Measurements from ENCODE around the gene NT5C.
A peak's percentile ranks its signal among the peaks of the same experiment; 100 is the strongest.

Gene NT5C

DNA sequence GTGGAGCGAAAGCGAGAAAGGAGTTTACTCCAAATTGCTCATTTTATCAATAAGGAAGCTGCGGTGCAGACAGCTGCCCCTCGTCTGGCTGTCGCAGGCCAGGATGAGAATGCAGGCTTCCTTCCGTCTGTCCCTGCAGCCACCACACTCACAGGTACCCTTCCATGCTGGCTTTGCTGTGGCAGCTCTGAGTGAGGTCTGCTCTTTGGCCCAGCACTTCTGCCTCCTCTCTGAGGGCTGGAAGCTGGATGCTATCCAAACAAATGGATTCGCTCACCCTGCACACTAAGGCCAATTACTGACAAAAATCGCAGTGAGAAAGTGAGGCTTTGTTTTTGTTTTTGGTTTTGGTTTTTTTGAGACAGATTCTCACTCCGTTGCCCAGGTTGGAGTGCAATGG lies 14.8 kb downstream of the NT5C start:
- no peak for DNase-seq (ENCODE audit: low read depth, low spot score)

DNA sequence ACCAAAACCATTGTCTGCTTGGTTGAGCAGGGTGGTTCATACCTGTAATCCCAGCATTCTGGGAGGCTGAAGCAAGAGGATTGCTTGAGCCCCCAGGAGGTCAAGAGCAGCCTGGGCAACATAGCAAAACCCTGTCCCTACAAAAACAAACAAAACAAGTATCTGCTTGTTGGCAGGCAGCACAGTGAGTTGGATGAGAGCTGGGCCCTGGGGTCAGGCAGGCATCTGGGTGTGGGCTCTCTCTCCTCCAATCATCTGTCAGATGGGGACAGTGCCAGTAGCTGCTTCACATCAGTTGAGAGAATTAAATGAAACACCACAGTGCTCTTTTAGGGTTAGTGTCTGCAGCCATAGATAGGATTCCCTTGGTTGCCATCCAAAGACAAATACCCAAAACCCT lies 16.0 kb downstream of the NT5C start:
- DNase-seq (ENCODE audit: low read depth, low spot score), result no peak

DNA sequence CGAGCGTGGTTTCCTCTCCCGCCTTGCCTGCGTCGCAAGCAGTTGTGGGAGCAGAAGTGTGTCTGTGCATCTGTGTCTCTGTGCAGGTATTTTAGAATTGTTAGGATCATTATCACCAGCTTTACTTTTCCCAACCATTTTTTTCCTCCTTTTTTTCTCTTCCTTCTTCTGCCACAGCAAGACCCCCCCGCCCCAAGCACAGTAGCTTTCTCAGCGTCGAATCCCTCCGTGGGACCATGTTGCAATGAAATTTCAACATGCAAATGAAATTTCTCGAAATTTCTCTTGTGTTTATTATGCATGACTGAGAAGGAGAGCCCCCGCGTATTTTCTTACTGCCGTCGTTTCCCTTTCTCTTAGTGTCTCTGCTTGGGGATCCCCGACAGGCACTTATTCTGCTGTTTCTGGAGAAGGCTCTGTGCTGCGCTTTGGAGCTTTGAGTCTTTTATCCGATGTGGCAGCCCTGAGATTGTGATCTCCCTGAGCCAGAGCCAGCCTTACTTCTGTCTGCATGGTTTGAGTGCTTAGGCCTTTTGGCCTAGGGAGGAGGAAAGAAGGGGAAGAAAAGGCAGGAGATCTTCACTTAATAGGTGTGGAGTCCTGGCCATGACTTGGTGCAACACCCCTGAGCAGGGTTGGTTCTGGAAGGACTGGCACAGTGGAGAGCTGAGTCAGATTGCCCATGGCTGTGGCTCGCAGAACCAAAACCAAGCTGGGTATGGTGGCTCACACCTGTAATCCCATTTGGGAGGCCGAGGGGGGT lies 16.8 kb downstream of the NT5C start:
- DNase-seq (ENCODE audit: low read depth, low spot score), result no peak

DNA sequence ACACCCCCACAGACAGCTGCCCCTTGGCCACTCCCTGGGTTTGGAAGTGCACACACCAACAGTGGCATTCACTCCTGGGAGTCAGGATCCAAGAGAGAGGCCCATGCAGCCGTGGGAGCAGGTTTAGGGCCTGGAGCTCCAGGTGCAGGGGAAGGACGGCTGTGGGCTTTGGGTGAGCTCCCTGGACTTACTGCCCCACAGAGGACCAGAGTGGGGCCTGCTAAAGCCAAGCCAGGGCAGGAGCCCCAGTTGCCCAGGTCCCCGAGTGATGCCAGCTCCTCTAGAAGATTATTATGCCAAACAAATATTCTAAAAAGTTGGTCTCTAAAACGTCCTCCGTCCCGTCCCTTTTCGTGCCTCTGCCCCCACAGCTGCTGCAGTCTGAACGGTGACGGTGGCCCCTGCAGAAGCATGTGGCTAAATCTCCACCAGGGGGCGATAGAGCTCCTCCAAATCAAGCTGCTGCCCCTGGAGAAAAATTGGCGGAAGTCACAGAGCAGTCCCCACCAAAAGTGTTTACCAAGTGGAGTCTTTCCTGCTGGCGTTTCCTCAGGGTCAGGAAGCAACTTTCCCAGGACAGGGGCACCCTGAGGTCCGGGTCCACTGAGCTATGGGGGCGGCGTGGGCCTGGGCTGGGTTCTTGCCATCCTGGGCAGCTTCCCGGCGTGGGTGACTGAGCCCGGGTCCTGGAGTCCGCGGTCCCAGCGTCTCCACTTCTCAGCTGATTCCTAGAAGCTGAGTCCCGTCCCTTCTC lies 17.6 kb downstream of the NT5C start:
- DNase-seq (ENCODE audit: low read depth, low spot score), result peak; percentile 93

DNA sequence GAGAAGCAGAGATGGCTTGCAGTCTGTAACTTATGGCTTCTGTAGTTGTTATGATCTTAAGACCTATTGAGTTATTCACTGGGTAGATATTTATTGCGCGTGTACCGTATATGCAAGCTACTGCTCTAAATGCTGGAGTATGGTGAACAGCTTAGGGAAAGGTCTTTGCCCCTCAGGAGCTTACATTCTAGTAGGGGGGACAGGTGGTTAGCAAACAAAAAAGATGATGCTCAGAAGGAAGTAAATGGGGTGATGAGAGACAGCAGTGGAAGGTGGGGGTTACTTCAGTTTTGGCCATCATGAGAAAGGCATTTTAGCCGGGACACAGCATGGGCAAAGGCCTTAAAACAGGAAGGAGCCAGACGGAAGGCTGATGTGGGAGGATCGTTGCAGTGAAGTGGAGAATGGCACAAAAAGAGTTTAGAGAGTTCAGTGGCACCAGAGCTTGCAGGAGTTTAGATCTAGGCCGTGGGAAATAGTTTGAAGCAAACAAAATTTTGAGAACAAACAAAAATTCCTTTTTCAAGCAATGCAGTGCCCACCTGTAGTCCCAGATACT lies 19.7 kb downstream of the NT5C start:
- no peak for DNase-seq (ENCODE audit: low read depth, low spot score)

DNA sequence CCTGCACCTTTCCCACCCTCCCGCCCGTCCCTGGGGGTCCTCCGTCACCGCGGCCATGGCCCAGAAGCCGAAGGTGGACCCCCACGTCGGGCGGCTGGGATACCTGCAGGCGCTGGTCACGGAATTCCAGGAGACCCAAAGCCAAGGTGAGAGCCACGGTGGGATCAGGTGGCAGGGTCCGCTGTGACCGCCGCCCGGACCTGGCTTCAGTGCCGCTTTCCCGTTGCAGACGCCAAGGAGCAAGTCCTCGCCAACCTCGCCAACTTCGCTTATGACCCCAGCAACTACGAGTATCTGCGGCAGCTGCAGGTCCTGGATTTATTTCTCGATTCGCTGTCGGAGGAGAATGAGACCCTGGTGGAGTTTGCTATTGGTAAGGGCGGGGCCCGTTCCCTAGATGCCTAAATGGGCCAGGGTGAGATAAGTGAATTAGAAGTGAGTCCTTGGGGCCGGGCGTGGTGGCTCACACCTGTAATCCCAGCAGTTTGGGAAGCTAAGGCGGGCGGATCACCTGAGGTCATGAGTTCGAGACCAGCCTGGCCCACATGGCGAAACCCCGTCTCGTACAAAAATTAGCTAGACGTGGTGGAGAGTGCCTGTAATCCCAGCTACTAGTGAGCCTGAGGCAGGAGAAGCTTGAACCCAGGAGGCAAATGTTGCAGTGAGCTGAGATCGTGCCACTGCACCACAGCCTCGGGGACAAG lies 21.2 kb downstream of the NT5C start:
- DNase-seq (ENCODE audit: low read depth, low spot score), result no peak

DNA sequence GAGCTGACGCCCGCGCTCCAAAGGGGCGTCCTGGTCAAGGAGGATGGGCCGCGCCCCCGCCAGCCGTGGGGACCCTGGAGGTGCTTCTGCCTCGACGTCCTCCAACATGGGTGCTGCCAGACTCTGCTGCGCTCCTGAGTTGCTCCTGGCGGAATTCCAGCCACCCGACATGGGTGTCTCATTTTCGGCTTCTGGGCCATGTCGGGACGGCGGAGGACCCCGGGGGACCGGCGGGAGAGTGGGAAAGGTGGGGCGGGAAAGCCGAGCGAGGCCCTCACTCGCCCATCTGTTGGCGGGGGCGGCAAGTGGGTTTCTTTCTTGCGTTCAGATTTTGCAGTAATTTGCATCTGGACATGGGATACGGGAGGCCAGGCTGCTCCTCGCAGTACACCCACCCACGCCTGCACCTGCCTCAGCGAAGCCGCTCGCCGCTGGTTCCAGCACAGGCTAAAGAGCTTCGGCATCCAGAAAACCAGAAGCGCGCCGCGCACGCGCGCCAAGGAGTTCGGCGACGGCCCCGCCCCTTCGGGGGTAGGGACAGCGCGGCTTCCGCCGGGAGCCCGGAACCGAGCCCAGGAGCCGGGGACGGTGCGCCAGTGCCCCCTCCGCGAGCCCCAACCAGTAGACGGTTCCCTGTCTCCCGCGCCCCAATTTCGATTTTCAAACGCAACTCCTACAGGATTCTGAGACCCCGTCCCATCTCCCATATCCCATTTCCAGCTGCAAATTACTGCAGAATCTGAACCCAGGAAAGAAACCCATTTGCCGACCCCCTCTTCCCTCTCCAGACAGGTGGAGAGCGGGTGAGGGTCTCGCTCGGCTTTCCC lies 21.9 kb downstream of the NT5C start, which contains the start of gene ARMC7:
ARMC7 (plus strand) TSS at position 563 of the 827 bp plus-strand sequence. CDS start 320 bp downstream, outside the sequence.
- DNase-seq (ENCODE audit: low read depth, low spot score), result peak; percentile 95

DNA sequence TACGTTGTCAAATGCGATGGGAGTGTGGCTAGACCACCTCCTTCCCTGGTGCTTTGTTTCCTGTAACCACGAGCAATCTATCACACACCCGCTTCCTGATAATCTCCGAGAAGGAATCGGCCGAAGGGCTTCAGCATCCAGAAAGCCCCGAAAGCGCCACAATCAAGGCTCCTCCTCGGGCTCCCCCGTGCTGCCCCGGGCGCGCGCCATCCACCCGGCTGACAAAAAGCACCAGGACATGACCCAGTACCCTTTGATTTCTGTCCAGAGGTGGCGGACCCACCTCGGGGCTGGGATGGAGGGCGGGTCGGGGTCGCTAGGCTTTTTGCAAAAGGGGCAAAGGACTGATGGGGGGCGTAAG lies 22.5 kb downstream of the NT5C start:
- no peak for DNase-seq (ENCODE audit: low read depth, low spot score)

DNA sequence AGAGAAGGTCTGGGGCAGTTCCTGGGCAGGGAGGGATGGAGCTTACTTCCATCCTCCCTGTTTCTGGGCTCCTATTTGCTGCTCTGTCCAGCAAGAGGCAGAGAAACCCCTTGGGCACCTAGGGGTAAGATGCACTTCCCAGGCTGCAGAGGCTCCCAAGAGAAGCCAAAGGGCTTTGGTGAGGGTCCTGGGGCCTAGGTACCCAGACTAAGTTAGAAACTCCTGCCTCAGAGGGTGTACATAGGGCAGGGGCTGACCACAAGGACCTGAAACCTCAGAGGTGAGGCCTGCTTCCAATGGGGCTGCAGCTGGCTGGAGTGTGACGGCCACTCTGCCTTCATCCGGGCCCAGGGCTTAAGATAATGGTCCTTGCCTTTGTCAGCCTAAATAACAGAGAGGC lies 23.3 kb downstream of the NT5C start:
- no peak for DNase-seq (ENCODE audit: low read depth, low spot score)

DNA sequence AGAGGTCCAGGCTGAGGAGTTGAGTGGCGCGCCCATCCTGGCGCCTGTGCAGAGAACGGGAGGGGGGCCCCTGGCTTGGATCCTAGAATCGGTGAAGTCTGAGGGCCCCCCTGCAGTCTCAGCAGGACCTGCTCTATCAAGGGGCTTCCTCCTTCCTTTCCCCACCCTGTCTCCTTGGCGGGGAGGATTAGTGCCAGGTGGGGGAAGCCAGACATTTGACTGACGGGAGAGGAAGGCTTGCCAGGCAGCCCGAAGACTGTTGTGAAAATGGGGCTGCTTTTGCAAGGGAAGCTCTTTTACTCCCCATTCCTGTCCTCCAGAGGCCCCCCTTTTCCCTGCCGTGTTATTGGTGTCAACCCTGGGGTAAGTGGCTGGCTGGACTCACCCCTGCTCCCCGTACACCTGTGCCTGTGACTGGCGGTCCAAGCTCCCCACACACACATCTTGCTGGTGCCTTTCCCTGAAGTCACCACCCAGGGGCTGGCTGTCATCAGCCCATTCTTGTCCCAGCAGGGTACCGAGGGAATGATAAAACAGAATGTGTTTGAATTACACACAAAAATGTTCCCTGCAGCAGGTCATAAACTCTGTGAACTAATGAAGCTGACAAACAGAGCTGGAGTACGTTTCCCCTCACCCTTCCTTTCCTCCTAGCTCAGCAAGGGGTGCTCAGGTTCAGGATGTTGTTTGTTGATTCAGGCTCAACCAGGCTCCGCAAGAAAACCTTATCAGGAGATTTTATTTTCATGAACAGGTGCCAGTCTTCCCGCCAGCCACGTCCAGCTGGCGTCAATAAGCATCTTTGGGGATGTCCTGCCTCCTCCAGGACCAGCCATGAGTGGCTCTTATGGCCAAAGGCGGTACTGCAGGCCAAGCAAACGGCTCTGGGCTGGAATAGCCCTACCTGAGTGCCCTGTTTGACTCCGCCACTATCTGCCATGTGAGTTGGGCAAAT lies 26.1 kb downstream of the NT5C start:
- DNase-seq (ENCODE audit: low read depth, low spot score), result peak; percentile 69

DNA sequence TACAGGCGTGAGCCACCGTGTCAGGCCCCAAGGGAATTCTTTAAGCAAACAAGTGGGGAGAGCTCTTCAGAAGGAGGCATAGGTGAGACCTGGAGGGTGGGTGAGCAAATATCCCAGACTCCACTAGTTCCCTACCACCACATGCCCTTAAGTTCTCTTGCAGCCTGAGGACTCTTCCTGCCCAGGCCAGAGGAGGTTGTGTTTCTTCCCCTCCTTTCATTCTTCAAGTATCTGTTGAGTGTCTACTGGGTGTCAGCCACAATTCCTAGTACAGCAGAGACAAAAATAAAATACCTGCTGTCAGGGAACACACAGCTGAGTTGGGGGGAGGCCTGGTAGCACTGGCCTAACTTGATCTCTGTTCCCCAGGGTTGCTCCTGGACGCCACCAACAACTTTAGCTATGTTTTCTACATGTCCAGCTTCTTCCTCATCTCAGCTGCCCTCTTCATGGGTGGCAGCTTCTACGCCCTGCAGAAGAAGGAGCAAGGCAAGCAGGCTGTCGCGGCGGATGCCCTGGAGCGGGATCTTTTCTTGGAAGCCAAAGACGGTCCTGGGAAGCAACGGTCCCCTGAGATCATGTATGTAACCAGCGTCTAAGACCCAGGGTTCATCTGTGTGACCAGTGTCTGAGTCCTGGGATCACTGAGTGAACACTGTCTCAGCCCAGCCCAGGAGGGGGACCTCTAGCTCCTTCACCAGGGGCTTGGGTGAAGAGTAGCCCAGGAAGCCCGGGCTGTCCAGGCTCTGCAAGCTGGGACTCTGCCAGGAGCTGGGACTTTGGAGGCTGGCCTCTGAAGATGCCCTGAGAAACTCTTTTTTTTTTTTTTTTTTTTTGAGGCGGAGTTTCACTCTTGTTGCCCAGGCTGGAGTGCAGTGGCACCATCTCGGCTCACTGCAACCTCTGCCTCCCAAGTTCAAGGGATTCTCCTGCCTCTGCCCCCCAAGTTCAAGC lies 27.7 kb downstream of the NT5C start:
- DNase-seq (ENCODE audit: low read depth, low spot score), result no peak

DNA sequence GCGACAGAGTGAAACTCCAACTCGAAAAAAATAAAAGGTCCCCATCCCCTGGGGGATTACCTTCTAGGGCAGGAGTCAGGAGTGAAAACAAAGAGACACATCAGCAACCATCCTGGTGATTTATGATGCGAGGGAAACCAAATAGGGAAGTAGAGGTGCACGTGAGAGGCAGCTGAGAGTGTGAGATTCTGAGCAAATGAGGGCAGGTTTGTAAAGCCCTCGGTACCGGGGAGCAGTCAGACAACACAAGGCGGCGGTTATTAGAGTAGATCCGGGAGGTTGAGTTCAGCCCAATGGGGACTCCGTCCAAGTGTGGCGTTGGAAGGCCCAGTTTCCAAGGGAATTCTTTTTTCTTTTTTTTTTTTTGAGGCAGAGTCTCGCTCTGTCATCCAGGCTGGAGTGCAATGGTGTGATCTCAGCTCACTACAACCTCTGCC lies 29.1 kb downstream of the NT5C start:
- DNase-seq (ENCODE audit: low read depth, low spot score), result no peak

DNA sequence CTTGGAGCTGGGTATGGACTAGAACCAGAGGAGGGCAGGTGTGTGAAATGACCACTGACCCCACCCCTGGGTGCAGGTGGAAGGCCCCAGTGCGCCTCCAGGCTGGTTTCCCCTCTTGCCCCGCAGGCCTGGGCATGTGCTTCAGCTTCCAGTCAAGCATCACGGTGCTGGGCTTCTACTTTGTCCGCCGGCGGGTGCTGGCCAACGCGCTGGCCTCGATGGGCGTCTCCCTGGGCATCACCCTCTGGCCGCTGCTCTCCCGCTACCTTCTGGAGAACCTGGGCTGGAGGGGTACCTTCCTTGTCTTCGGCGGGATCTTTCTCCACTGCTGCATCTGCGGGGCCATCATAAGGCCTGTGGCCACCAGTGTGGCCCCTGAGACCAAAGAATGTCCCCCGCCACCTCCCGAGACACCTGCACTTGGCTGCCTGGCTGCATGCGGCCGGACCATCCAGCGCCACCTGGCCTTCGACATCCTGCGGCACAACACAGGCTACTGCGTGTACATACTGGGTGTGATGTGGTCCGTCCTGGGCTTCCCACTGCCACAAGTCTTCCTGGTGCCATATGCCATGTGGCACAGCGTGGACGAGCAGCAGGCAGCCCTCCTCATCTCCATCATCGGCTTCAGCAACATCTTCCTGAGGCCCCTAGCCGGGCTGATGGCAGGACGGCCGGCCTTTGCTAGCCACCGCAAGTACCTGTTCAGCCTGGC lies 31.5 kb downstream of the NT5C start:
- DNase-seq (ENCODE audit: low read depth, low spot score), result no peak

DNA sequence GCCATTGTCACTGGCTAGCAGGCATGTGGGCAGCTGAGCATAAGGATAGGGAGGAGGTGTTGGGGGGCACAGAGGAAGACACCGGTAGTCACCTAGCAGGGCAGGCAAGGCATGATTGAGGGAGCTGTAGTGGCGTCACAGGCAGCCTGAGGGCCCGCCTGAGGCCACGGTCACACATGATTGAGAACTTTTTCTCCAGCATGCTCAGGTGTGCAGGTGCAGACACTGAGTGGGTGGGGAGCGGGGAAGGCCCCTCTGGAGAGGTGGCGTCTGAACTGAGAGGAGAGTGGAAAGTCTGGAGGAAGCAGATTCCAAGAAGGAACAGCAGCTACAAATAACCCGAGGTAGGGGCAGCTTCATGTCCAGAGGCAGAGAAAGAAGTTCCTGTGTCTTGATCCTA lies 32.7 kb downstream of the NT5C start:
- DNase-seq (ENCODE audit: low read depth, low spot score), result no peak

DNA sequence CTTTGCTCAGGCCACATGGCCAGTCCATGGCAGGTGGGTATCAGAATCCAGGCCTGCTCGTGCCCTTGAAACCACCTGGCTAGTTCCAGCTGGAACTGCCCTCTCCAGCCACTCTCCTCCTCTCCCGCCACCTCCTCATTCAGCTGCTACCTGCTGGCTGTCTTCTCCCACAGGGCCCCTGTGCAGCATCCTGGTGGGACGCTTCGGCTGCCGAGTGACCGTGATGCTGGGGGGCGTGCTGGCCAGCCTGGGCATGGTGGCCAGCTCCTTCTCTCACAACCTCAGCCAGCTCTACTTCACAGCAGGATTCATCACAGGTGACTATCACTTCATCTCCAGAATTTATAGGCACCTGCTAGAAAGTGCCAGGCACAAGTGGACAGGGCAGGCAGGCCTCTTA lies 33.7 kb downstream of the NT5C start:
- no peak for DNase-seq (ENCODE audit: low read depth, low spot score)

DNA sequence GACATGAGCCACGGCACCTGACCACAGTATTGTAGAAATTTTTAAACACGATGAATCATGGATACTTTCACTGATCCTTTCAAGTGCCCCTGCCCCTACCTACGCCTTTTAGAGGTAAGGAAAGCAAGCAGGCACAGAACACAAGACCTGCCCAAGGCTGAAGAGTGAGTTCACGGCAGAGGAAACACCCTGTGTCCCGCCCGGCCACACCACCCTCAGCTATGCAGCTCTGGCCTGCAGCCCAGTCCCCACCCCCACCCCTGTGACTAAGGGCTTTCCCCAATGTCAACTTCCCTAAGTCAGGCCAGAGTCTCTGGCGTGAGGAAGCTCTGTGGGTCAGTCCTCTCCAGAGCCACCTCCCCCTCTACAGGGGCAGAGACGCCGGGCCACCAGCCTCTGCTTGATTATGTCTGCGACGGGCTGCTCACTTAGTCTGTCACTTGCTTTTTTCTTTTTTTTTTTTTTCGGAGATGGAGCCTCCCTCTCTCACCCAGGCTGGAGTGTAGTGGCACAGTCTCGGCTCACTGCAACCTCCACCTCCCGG lies 35.4 kb downstream of the NT5C start:
- DNase-seq (ENCODE audit: low read depth, low spot score), result peak; percentile 92

DNA sequence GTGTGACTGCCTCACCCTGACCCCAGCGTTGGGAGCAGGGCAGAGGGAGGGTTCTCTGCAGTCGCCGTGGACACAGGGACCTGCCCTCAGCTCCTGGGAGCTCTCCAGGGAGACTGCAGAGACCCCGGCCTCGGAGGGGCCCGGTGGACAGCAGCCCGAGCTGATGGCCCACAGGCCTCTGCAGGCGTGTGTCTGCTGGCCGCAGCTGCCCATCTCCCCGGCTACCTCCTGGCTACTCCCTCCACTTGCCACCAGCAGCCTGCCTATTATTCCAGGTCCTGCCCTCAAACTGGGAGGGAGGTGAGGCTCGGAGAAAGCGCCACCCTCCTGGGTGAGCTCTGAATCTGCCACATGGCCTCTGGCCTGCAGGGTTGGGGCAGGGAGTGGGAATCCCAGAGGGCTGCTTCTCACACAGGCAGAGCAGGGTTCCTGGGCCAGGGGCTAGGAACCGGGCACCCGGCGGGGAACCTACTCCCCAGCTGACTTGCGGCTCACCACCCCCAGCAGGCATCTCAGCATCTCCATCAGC lies 36.6 kb downstream of the NT5C start:
- DNase-seq (ENCODE audit: low read depth, low spot score), result no peak

All from astrocyte of the hippocampus (primary cell).